ENCODE measurements around the gene CBR1.

Gene CBR1

DNA sequence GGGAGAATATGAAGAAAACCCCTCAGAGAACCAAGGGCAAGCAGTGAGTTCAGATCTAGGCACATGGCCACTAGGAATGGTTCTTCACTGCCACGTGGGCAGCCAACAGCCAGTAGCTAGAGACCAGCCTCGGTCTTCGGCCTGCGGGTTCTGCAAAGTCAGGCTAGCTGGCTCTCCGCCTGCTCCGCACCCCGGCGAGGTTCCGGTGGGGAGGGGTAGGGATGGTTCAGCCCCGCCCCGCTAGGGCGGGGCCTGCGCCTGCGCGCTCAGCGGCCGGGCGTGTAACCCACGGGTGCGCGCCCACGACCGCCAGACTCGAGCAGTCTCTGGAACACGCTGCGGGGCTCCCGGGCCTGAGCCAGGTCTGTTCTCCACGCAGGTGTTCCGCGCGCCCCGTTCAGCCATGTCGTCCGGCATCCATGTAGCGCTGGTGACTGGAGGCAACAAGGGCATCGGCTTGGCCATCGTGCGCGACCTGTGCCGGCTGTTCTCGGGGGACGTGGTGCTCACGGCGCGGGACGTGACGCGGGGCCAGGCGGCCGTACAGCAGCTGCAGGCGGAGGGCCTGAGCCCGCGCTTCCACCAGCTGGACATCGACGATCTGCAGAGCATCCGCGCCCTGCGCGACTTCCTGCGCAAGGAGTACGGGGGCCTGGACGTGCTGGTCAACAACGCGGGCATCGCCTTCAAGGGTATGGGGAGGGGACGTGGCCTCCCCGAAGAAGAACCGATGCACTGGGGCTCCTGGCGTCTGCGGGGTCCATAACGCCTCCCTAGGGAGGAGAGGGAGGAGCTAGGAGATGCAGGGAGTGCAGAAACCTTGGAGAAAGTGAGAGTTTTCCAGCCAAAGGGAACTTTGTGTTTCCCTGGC lies at the start of gene CBR1:
Gene CBR1 (plus strand): TSS at position 312 of the 871 bp plus-strand sequence. CDS start 92 bp downstream, at position 404.
- peak; percentile 63 for DNase-seq

GRCh38 chr21:36021251-36021837 lies 48.5 kb upstream of the CBR1 start:
- DNase-seq, result no peak

DNA sequence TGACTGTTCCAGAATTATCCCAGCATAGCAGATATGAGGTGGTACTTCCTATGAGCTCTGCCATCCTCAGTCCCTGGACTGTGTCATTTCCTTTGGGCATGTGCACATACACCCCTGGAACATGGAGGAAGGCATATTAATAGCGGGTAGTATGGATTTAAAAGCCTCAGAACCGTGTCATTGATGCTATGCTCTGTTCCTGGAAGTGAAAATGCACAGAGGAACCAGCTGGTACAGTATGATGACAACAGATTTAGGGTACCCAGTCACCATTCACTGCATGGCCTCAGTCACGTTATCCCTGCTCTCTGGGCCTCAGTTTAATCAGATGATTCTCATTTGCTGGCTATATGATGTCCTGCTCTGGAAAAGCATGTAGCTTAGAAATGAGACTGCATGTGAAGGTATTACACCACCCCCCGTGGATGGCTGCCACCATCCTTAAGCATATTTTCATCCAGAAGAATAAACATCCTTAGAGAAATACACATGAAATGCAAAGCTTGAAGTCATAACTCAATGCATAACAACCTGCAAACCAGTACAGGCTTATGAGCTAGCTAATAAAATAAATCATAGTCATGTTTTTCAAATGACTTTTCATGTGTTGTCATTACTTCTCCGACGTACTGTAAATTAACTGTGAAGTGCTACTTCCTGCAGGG lies 47.3 kb upstream of the CBR1 start:
- no peak for DNase-seq

DNA sequence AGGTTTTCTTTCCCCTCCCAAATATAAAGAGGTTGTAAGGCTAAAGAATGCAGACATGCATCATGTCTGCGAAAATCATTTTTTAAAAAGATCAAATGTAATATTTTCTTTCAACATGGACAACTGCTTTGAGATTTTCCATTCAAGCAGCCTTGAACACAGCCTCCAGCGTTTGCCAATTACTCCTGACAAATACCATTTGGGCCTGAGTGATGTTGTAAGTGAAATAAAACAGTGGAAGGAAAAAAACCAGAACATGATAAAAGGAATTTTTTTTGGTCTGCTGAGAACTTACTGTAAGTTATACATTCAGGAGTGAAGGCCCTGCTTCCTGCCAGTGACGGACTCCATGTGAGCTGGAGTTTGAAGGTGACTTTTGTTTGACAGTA lies 46.7 kb upstream of the CBR1 start:
- no peak for DNase-seq

DNA sequence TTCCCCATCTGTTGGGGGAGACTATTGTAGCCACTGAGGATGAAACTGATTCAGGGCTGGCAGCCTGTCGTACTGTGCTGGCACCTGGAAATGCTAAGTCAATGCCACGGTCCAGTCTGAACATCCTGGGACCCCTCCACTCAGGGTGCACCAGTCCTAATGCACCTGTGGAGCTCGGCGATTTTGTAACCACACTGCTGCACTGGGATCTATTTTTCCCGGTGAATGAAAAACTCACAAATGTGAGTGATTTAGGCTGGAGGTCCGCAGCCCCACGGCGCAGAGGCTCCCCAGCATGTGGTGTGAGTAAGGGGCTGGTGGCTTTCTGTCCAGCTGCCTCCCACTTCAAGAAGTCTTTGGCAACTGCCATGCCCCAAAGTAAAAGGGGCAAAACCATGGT lies 45.0 kb upstream of the CBR1 start:
- DNase-seq, result no peak

- DNase-seq, result no peak
Measured at GRCh38 chr21:36027347-36027746, 42.5 kb upstream of the CBR1 start.

GRCh38 chr21:36028127-36029069 lies 41.4 kb upstream of the CBR1 start:
- peak; percentile 17 for DNase-seq

DNA sequence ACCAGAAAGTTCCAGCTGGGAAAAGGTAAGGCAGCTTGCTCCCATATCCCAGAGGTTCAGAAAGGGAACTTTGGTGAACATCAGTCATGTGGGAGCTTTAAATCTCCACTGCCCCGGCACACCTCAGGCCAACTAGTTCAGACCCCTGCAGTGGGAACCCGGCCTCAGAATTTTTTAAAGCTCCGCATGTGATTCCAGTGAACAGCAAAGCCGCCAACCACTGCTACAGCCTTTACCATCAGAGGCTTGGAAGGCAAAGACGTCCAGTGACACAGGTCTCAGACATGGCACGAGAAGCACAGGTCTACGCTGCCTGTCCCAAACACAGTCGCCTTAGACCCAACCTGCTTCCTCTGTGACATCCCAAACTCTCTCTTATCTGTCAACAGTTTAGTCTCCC lies 40.5 kb upstream of the CBR1 start:
- no peak for DNase-seq

- no peak for DNase-seq
Measured at GRCh38 chr21:36030581-36031189, 39.1 kb upstream of the CBR1 start.

DNA sequence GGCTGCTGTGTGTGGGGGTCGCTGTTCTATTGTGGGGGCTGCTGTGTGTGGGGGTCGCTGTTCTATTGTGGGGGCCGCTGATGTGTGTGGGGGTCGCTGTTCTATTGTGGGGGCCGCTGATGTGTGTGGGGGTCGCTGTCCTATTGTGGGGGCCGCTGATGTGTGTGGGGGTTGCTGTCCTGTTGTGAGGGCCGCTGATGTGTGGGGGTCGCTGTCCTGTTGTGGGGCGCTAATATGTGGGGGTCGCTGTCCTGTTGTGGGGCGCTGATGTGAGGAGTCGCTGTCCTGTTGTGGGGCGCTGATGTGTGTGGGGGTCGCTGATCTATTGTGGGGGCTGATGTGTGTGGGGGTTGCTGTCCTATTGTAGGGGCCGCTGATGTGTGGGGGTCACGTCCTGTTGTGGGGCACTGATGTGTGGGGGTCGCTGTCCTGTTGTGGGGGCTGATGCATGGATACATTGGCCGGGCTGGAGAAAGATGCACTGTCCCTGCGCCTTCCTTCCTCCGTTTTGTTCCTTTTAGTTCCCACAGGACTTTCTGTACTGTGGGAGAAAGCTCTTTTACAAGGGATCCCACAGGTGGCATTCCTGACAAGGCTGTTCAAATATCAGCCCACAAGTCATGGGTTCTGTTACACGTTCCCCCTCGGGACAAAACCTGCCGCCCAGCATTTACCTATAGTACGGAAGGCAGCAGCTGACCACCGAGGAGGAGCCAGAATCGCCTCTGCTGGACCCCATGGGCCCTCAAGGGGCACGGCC lies 37.0 kb upstream of the CBR1 start:
- no peak for DNase-seq

GRCh38 chr21:36034211-36034913 lies 35.5 kb upstream of the CBR1 start:
- no peak for DNase-seq

GRCh38 chr21:36035381-36035791 lies 34.4 kb upstream of the CBR1 start:
- DNase-seq, result no peak

DNA sequence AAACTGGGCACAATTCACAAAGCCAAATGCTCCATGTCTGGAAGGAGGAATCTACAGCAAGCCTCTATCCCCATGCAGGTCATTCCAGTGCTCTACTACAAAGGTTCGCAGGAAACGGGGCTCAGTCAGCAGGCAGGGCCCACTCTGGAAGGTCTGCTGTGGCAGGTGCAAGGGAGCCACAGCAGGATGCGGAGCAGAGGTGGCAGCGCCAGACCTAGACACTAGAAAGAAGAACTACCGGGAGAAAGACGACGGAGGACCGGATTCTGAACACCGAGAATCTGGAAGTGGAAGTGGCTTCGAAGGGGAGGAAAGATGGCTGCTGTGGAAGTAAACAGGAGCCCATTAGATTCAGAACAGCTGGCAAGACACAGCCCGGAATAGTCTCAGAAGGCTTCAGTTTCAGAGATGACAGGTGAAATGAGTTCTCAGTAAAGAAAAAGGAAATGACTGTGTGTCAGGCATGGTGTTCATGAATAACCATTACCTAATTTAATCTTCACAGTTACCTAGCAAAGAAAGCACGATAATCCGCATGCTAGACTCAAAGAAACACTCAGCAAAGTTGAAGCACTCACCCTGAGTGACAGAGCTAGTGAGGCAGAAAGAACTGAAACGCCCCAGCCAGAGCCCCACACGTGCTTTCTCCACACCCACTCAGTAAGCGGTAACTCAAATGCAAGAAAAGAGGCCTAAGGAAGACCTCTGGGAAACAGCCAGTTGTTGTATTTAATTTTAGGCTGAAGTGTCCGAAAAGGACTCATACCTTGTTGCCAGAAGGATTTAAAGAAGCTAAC lies 30.9 kb upstream of the CBR1 start:
- no peak for DNase-seq

GRCh38 chr21:36039861-36040260 lies 30.0 kb upstream of the CBR1 start:
- no peak for DNase-seq

GRCh38 chr21:36040389-36040788 lies 29.4 kb upstream of the CBR1 start:
- no peak for DNase-seq

GRCh38 chr21:36041910-36042309 lies 27.9 kb upstream of the CBR1 start:
- DNase-seq, result no peak

GRCh38 chr21:36044056-36044455 lies 25.8 kb upstream of the CBR1 start:
- no peak for DNase-seq

DNA sequence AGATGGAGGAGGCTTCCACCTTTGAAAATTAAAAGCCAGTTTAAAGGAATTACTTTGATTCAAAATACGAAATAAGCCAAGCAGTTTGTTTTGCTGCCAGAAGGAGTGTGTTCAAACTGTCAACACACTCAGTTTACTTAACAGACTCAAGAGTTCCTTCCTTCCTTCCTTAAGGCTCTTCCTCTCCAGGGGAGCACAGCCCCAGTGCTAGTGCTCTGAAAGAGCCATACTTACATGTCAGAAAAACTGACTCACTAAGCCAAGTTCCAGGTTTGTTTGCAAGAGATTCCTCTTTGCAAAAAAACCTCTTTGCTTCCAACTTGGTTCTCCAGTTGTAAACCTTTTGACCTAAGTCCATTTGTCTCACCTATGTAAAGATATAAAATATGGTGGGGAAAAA lies 23.8 kb upstream of the CBR1 start:
- DNase-seq, result no peak

DNA sequence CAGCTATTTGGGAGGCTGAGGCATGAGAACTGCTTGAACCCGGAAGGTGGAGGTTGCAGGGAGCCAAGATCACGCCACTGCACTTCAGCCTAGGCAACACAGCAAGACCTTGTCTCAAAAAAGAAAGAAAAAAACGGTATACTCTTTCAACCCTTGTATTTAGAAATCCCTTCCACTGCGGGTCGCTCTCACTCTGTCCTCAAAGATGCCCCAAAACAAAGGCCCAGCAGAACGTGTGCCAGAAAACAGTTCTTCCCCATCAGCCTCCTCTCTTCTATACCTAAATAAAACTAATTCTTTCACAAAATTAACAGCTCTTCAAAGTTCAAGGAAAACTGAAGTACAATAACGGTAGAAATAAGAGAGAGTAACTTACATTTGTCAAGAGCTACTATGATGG lies 22.7 kb upstream of the CBR1 start:
- DNase-seq, result no peak

- no peak for DNase-seq
Measured at GRCh38 chr21:36048357-36048756, 21.5 kb upstream of the CBR1 start.
